Left ventricle myocardium superior (tissue), 1 donor: ENCODE results near the gene MYBL2. TPM values are rescaled to one million over a fixed set of nuclear protein-coding genes. Genes with fewer than 3 reads are reported as not detected.
"Not testable (repeated sequence)": the region's sequence is repeated elsewhere in the genome, so short reads cannot be mapped to it uniquely, and the experiment has no call there.

ENCODE experiments used
- ATAC-seq: fragments of 200-7000 bp; cut with Tn5 transposase; one replicate; pipeline ENCODE4 v1.9.1; 2020; ENCODE audit warnings: mild to moderate bottlenecking, moderate library complexity
- DNase-seq: peaks from one replicate; pipeline ENCODE4 v3.0.0-alpha.2; 2020
- intact Hi-C: fragments of 100-400 bp; cut with micrococcal nuclease; formaldehyde crosslinking; loops from one replicate; pipeline ENCODE4 v1.11.0; 2022
- total RNA-seq: library from RNA; stranded (reverse); fragmentation: NEBNext Ultra II Directional; extraction: Animal tissue kit (Norgen Biotek cat#: 25700); gene quantifications from one replicate; pipeline ENCODE4 v1.2.1, GENCODE V29; 2021
- donor health status: DM: no; HTN: yes; CAD: no; lungs with severe emphysema.

Gene MYBL2
- total RNA-seq, 1 donor from 2014 or later = 0.84 TPM

- intact Hi-C loops = no loop called here
- ATAC-seq = no peak
- DNase-seq = no peak
These were observed 78.2 kb downstream of the MYBL2 start for GRCh38 chr20:43744966-43745730.

GRCh38 chr20:43746344-43747137 lies 79.6 kb downstream of the MYBL2 start:
- DNase-seq (no peak), ATAC-seq (no peak)
- intact Hi-C loops = no loop called here

- DNase-seq = no peak
- ATAC-seq = no peak
- intact Hi-C loops = no loop called here
These were observed 81.4 kb downstream of the MYBL2 start for GRCh38 chr20:43748274-43748673.

GRCh38 chr20:43749734-43750294 lies 82.9 kb downstream of the MYBL2 start:
- intact Hi-C loops = loop anchor here (2.0 kb wide), 1 partner anchor 331 kb away; no protein-coding TSS in a partner anchor
- peak; percentile 90 for ATAC-seq
- peak; percentile 87 for DNase-seq

- ATAC-seq (no peak), DNase-seq (no peak)
- intact Hi-C loops = loop anchor here (2.0 kb wide), 1 partner anchor 330 kb away; no protein-coding TSS in a partner anchor
These were observed 83.9 kb downstream of the MYBL2 start for GRCh38 chr20:43750774-43751166.

- intact Hi-C loops = loop anchor here (2.0 kb wide), 1 partner anchor 329 kb away; no protein-coding TSS in a partner anchor
- DNase-seq = no peak
- ATAC-seq = no peak
These were observed 84.5 kb downstream of the MYBL2 start for GRCh38 chr20:43751167-43752050.

- DNase-seq (no peak), ATAC-seq (no peak)
- intact Hi-C loops = no loop called here
These were observed 85.1 kb downstream of the MYBL2 start for GRCh38 chr20:43752051-43752360.

GRCh38 chr20:43752561-43753301 lies 85.8 kb downstream of the MYBL2 start:
- ATAC-seq (peak; percentile 55), DNase-seq (peak; percentile 32)
- intact Hi-C loops = no loop called here

- ATAC-seq (no peak), DNase-seq (no peak)
- intact Hi-C loops = no loop called here
These were observed 88.5 kb downstream of the MYBL2 start for GRCh38 chr20:43755390-43755789.

- intact Hi-C loops = no loop called here
- no peak for DNase-seq
These were observed 88.9 kb downstream of the MYBL2 start for GRCh38 chr20:43755851-43756250.

GRCh38 chr20:43757888-43758287 lies 91.0 kb downstream of the MYBL2 start:
- ATAC-seq, intact Hi-C loops: not testable (repeated sequence)

More at GRCh38 chr20:43755851-43756250, 88.9 kb downstream of the MYBL2 start:
- ATAC-seq = no peak

GRCh38 chr20:43761386-43762340 lies 94.7 kb downstream of the MYBL2 start:
- intact Hi-C loops = no loop called here
- ATAC-seq (no peak), DNase-seq (no peak)

More at GRCh38 chr20:43757888-43758287, 91.0 kb downstream of the MYBL2 start:
- DNase-seq = not testable (repeated sequence)

GRCh38 chr20:43762911-43763310 lies 96.0 kb downstream of the MYBL2 start:
- intact Hi-C loops = no loop called here
- DNase-seq (no peak), ATAC-seq (peak; percentile 7)

- DNase-seq (no peak), ATAC-seq (no peak)
- intact Hi-C loops = no loop called here
These were observed 99.0 kb downstream of the MYBL2 start for GRCh38 chr20:43765916-43766315.
